GM21390 (cell line): ENCODE data around the gene TCP11L1.
"Not testable (repeated sequence)": the region's sequence is repeated elsewhere in the genome, so short reads cannot be mapped to it uniquely, and the experiment has no call there.

ENCODE experiments used
- ATAC-seq: cut with Tn5 transposase; IDR thresholded peaks from one replicate; pipeline ENCODE4 v1.9.1; 2021; ENCODE audit not compliant: unreplicated experiment

The TCP11L1 gene

DNA sequence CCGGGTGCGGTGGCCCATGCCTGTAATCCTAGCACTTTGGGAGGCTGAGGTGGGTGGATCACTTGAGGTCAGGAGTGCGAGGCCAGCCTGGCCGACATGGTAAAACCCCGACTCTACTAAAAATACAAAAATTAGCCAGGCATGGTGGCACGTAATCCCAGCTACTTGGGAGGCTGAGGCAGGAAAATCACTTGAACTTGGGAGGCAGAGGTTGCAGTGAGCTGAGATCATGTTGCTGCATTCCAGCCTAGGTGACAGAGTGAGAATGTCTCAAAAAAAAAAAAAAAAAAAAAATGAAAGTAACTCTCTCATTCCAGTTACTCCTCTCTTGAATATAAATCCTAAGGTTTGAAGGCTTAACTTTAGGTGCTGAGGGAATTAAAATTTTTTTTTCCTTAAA is 10.2 kb upstream of the TCP11L1 start:
- ATAC-seq, result not testable (repeated sequence)

DNA sequence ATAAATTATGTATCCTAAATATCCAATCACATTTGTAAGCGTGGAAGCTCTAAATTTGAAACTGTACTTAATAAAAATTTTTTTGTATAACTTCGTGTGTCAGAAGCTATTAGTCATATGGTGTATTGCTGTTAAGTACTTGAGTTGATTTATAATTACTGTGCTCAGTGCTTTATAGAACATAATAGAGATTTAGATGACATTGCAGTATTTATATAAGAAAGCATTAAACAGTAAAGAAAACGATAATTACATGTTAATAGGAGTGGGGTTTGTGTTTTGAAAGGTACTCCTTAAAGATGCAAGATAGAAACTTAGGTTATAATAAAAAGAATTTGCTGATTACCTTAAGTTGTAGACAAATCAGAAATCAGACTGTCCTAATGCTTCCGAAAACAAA is 5.9 kb upstream of the TCP11L1 start:
- ATAC-seq, result no peak

DNA sequence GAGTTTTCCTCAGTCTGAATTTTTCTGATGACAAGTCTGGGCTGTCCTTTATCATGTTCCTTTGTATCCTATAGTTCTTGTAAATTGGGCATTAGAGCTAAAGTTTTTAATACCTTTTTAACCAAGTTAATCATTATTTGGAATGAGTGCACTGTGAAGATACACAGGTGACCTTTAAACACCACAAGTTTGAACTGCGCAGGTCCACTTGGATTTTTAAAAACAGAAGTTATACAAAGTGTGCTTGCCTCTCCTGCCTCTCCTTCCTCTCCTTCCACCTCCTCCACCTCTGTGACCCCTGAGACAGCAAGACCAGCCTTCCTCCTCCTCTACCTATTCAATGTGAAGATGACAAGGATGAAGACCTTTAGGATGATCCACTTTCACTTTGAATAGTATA is 4.4 kb upstream of the TCP11L1 start:
- ATAC-seq, result no peak

DNA sequence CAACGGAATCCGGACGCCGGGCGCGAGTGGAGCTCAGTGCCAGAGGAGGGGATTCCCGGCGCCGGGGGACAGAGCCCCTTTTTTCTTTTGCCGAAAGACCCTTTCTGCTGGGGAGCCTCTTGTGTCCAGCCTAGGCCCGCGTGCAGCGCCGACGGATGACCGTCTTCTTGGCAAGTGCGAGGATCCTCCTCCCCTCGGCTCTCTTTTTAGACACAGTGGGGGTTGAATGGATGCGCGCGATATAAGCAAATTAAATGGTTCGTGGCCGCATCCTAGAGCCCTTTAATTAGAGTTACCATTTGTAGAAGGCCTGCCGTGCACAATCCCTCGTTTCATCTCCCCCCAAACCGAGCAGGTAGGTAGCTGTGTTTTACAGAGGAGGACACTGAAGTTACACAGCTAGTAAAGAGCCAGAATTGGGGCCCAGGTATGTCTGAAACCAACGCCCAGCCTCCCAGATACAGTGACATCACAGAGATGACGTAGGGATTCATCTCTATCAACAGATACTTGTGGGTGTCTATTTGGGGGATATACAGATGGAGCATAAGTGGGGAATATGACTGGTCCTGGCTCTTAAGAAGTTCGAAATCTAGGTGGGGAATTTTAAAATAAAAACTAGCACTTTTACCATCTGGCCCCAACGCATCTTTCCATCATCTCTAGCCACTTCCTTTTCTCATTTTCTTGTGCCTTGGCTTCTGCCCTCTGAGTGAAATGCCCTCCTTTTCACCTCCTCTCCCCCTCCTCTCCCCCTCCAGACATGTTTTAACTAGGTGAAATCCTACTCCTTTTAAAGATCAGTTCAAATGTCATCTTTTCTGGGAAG is 875 bp downstream of the TCP11L1 start:
- ATAC-seq, result peak; percentile 22

DNA sequence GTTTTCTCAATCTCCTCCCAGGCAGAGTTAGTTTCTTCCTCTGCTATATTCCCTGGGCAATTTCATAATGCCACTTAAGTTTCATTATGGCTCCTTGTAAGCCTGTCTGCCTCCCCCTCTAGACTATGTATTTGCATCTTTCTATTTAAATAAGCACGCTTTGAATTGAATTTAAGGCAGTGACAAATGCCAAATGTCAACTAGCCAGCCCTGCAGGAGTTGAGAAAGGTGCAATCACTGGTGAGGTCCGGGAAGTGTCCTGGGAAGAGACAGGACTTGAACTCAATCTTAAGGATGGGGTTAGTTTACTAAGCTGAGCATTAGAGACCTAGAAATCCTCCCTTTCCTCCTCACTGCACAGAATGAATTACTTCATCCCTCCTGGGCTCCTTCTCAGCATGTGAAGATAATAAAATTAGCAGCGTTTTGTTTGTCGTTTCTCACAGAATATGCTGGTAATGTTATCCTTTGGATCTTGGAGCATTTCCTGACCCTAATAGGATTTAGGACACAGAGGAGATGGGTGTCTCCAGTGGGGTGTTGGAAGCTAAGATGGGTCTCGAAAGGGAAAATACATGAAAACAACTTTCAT is 1.6 kb downstream of the TCP11L1 start:
- ATAC-seq, result no peak

DNA sequence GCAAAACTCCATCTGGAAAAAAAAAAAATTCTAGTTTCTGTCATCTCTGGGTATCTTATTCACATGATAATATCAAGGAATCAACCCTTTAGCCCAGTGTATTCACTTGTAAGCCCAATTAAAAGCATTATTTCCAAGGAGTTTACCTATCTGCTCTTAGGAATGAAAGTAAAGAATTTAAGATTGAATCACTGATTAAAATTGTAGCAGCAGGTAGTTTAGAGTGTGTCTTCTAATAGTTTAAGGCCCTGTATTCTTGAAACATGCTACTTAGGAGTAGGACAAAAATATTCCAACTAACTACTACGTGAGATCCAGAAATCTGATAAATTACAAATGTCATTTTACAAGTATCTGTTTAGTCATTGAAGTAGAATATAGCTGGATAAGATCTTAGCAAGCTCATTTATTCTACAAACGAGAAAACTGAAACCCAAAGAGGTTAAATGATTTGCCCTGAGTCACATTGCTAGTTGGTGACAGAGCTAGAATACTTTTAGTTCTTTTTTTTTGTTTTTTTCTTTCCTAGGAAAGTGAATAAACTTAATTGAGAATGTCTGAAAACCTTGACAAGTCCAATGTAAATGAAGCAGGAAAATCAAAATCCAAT is 4.0 kb downstream of the TCP11L1 start:
- no peak for ATAC-seq

DNA sequence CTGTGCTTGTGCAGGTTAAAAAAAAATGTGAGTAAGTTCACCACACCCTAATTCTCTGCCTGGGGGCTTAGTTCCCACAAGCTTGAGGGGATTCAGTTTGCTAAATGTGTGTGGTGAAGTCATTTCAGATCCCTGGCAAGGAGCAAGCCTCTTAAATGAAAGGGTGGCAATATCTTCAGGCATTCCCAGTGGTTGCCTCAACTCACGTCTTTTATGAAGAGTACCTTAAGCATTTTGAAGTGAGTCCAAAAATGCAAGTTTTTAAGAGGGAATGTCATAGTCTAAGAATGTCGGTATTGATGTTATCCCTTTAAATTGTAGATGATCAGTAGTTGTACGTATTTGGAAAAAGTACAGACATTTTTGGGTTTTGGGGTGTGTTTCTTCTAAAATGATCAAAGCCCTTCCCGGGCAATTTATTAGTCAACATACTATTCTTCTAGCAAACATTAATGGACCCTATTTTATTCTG is 4.9 kb downstream of the TCP11L1 start:
- no peak for ATAC-seq

DNA sequence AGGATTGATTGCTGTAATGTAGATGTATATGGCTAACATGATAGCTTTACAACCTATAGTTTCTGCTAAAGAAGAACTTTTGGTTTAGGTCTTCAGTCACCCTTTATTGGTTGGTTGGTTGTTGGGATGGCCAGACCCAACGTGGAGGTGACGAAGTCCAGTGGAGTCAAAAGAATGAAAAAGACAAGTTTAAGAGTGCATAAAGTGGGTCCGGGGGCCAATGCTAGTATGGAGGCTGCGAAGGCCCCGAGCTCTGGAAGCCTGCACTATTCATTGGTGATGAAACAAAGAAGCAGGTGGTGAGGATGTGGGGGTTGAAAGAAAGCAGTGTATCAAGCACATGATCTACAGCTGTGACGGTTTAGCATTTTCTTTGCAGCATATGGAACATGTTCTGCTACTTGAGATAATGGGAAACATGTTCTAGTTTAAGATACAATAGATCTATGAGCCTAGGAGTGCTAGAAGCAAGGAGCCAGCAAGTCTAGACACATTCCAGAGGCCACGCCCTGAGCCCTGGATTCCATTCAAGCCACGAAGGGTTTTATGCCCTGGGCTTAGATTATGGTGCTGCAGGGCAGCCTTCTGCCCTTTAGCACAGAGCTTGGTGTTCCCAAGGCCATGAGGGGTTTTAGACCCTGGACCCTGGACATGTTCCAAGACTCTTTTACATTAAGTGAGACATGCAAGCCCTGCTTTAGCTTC is 6.3 kb downstream of the TCP11L1 start:
- ATAC-seq, result no peak

DNA sequence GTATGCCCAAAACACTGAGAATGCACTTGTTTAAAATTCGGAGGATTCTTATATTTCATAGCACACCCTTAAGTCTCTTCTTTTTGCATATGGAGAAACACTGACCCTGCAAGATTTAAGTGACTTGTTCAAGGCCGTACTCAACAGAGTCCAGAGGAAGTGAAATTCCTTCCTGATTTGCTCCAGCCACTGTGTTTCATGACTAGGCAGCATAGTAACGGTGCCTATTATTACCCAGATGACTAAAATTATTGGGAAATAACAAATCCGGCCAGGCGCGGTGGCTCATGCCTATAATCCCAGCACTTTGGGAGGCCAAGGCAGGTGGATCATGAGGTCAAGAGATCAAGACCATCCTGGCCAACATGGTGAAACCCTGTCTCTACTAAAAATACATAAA is 9.3 kb downstream of the TCP11L1 start:
- ATAC-seq, result not testable (repeated sequence)

DNA sequence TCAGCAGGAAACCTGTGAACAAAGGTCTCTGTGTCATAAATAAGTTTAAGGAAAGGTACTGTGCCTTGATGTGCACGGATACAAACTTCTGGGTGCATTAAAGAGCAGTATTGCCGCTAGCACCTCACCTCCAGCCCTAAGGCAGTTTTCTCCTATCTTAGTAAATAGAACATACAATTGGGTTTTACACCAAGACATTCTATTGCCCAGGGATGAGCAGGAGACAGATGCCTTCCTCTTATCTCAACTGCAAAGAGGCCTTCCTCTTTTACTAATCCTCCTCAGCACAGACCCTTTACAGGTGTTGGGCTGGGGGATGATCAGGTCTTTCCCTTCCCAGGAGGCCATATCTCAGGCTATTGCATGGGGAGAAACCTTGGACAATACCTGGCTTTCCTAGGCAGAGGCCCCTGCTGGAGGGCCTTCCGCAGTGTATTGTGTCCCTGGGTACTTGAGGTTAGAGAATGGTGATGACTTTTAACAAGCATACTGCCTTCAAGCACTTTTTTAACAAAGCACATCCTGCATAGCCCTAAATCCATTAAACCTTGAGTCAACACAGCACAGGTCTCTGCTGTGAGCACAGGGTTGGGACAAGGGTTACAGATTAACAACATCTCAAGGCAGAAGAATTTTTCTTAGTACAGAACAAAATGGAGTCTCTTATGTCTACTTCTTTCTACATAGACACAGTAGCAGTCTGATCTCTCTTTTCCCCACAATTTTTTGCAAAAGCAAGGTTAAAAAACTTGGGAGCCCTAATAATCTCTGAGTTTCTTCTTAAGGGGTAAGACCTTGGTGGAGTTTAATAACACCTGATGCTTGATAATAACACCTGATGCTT is 10.4 kb downstream of the TCP11L1 start:
- not testable (repeated sequence) for ATAC-seq

DNA sequence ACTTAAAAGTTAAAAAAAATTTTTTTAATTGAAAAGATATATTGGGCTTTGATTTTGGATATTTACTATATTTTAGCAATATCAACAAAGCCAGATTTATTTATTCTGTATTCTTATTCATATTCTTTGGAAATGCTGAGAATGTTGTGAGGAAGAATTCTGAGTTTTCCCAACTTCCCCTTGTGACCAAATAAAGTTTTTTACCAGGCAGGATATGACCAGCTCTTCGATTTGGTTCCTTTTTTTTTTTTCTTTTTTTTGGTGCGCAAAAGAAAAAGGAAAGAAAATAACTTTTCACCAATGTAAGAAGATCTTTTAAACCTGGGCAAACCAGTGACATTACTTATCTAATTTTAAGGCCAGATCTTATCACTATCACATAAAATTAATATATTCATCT is 12.9 kb downstream of the TCP11L1 start:
- no peak for ATAC-seq

DNA sequence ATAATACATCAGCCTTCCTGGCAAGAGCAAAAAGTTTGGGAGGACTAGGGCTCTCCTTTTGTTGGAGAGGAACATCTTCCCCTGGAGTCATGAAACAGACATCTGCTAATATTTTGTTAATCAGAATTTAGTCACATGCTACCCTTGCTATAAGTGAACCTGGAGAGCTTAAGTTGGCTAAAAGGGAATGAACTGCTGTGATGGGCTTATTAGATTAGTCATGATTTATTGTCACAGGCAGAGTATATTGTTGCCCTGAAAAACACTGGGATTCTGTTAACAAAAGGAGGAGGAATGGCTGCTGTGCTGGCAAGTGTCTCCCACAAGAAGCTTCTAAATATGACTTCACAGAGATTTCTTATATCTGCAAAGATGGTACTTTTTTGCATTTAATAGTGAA is 16.0 kb downstream of the TCP11L1 start:
- no peak for ATAC-seq

DNA sequence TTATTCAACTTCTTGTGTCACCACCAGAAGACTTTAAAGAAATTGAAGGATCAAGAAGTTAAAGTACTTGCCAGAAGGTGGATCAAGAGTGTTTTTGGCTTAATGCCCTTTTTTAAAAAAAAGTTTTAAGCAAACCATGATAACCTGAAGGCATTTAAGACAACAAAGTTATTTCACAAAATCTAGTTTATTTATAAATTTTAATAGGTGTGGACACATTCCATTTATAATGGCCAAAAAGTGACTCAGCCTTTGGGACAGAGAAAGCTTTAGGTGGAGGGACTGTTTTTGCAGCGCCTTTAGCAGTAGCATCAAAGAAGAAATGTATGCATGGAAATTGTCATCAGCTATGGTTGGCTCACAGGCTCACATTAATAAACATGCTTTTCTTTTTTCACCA is 17.9 kb downstream of the TCP11L1 start:
- no peak for ATAC-seq

DNA sequence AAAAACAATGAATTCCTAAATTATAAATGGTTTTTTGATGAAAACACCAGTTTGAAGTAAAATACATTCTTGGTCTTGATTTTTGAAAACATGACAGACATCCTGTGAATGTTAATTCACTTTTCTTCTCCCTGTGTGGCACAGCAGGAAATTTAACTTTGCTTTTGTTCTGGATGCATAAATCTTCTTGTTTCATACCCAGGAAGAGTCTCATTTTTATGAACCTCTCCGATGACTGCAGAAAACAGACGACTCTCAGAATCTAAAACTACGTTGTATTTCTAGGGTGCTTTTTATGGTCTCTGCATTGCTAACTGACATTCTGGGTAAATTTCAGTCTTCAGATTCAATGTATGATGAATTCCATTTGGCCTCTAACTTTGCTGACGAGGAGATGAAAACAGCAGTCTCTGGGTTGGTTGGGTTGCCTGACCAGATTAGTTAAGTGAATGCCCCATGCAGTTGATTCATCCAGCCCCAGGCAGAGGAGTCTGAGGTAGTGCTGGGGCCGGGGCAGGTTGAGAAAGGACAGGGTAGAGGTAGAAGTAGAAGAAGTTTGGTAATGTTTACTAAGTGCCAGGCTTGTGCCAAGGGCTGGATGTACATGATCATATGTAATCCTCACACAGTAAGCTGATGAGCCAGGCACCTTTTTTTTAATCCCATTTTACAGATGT is 20.1 kb downstream of the TCP11L1 start:
- no peak for ATAC-seq

DNA sequence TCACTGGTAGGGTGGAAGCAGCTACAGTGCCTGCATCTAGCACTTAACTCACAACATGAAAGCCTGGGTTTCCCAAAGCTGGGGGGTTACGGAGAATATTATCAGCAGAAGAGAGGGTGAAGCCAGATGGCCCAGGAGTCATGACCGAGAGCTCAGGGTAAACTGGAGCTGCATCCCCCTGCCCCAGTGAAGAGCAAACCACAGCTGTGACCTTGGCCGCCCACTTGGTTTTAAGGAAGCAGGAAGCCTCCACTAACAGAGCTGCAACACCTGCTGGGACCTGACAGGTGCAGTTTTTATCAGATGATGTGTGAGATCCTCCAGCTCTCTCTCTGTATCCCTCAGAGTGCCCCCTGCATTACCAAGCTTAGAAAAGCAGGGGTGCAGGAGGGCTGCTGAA is 20.9 kb downstream of the TCP11L1 start:
- ATAC-seq, result no peak

DNA sequence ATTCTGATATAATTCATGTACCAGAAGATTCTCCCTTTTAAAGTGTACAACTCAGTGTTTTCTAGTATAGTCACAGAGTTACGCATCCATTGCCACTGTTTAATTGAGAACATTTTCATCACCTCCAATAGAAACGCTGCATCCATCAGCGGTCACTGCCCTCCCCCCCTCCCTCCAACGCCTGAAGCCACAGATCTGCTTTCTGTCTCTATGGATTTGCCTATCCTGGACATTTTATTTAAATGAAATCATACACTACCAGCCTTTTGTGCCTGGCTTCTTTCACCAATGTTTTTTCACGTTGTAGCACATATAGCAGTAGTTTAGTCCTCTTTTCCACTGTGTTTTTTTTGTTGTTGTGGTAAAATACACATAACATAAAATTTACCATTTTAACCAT is 22.8 kb downstream of the TCP11L1 start:
- no peak for ATAC-seq

DNA sequence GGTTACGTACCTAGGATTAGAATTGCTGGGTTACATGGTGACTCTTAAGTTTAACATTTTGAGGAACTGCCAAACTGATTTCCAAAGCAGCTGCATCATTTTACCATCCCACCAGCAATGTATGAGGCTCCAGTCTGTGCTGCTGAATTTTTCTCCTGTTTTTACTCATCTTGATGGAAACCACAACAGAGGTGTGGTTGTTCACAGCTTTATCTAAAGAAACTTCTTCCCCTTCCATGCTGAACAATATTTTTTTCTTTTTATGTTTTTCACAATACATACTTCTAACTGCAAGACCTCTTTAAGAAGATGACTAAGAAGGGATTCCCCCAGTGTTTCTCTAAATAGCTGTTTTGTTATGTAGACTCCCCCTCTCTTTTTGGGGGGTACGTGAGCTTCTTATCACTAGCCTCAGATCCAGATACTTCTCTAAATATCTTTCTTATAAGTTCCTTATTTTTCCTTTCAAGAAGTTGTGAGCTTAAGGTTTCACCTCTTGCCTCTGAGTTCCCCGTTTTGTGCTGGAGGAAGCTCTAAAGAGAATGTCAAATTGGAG is 24.0 kb downstream of the TCP11L1 start:
- ATAC-seq, result peak; percentile 56

DNA sequence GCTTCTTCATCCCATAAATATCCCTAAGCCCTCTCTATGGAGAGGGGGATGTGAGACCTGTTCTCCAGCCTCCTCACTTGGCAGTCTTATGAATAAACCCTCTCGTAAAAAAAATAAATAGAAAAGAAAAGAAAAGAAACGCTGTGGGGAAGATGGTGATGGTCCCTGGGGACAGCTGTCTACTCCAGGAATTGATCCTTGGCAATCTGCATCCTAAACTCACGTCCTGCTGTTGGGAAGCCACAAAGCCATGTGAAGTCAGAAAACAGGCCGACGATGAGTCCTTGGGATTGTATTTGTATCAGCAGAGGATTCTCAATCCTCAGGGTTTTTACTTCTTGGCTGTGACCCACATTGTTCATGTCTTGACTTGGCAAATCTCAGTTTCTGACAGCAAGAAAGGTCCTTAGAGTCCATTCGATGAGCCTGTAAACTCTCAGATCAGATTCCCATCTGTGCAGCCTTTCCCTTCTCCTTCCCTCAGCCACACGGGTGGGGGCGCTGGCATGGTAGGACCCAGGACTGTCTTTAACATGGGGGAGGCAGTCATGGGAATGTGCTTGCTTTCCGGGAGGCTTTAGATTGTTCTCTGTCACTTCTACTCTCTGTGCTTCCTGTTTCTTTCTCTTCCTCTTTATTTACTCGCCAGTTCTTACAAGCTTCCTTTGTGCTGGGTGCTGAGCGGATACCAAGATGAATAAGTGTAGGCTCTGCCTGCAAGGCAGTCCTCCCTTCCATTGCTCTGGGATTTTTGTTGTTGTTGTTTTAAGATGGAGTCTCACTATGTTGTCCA is 24.9 kb downstream of the TCP11L1 start:
- no peak for ATAC-seq

DNA sequence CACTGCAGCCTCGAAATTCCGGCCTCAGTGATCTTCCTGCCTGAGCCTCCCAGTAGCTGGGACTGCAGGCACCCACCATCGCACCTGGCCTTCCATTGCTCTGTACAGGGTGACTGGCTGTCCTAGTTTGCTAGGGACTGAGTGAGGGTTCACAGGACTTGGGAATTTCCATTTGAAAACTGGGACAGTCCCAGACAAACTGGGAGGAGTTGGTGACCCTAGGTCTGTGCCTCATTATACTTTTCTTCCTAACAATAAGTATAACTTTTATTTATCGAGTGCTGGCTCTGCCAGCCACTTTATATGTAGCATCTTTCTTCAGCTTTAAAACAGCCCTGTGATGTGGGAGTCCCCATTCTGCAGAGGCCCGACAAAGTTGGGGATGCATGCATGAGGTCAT is 25.5 kb downstream of the TCP11L1 start:
- no peak for ATAC-seq
